HG03520 (cell line): ENCODE measurements around the gene NOL9.

Experiments
- ATAC-seq: cut with Tn5 transposase; IDR thresholded peaks from one replicate; pipeline ENCODE4 v1.9.1; 2021; ENCODE audit warnings: mild to moderate bottlenecking, moderate library complexity; ENCODE audit not compliant: unreplicated experiment

Gene NOL9

GRCh38 chr1:6473974-6474814 lies 80.1 kb downstream of the NOL9 start:
- no peak for ATAC-seq

GRCh38 chr1:6473156-6473555 lies 81.2 kb downstream of the NOL9 start:
- ATAC-seq = no peak

- ATAC-seq = no peak
These were observed 81.9 kb downstream of the NOL9 start for GRCh38 chr1:6472391-6472790.

GRCh38 chr1:6471970-6472368 lies 82.3 kb downstream of the NOL9 start:
- no peak for ATAC-seq
